HL-60/S4 treated with retinoic acid at 250 ng/mL for 4 days and 3 days (cell line): ENCODE data around the gene SCN8A.

Source experiments
- in situ Hi-C: fragments of 300-500 bp; cut with MboI; formaldehyde crosslinking; loops from 2 replicates; pipeline ENCODE4 v1.7.0; 2022; ENCODE audit warnings: low sequenced_read_pairs

Gene SCN8A

DNA sequence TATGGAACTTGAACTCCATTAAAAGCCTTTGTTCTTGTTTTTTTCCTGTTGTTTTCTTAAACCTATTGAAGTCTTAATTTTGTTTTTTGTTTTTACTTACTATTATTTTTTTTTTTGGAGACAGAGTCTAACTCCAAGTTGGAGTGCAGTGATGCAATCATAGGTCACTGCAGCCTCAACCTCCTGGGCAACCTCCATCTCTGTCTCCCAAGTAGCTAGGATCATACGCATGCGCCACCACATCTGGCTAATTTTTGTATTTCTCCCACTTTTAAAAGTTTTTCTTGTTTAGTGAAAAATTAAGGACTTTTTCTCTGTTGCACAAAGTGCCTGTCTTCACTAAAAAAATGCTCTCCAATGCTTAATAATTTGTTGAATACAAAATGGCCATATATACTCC lies 76.2 kb downstream of the SCN8A start:
- in situ Hi-C loops: no loop called here

DNA sequence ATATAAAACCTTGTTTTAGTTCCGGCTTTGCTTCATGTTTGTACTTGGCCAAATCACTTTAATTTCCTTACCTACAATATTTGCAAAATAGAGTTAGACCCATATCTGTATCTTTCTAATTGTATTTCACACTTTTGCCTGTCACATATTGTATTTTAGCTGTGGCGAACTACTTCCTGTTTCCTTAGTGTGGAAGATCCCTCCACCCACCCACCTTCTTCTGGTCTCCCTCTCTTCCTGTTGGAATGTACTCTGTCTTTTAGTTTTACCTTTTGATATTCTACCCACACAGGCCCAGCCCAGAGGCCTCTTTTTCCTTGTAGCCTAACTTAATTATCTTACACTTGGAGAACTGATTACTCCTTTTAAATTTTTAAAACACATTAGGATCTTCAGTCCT lies 78.2 kb downstream of the SCN8A start:
- in situ Hi-C loops: no loop called here

DNA sequence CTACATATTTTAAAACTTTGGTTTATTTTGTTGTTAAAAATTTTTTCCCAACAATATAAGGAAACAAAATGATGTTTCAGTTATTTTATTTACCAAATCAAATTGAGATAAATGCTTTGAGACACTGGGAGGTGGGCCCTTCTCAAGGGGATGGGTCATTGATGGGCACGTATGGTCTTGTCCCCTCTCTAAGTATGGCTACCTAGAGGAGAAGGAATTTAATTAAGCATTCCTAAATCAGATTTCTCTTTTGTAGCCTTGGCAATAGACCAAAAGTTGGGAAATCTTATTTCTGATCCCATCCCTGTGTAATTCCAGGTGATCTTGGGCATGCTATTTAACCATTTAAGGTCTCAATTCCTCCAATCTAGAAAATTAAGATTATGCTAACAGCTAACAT lies 79.0 kb downstream of the SCN8A start:
- in situ Hi-C loops: no loop called here

GRCh38 chr12:51672334-51672733 lies 81.3 kb downstream of the SCN8A start:
- in situ Hi-C loops: no loop called here

DNA sequence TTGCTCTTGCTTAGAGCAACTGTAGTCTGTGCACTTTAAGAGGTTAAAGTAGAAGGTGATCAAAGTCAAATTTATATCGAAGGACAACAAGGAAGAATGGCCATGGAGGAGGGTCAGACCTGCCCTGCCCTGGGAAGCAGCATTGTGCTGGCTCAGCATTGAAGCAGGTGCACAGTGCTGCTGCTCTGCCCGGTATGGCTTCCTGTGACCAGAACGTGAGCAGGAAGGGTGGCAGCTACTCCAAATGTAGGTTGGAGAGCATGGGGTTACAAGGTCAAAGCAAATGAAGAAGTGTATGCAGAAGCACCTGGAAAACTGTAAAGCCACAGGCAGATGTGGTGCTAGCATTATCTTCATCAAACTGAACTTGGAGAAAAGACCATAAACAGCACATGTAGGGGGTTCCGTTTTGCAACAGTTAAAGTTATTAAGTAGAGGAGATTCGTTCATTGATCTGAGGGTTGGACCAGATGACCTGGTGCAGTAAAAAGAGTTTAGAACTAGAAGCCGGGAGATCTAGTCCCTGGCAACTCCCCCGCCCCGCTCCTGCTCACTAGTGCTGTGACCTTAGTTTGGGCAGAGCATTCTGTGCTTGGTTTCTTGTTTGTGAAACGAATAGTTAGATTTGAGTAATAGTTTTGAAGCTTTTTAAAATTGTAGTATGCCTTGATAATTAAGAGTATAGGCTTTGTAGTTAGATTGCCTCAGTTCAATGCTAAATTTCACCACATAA lies 84.2 kb downstream of the SCN8A start:
- in situ Hi-C loops: no loop called here

GRCh38 chr12:51676875-51677274 lies 85.8 kb downstream of the SCN8A start:
- in situ Hi-C loops: no loop called here

- in situ Hi-C loops: no loop called here
Measured at GRCh38 chr12:51677284-51677968, 86.4 kb downstream of the SCN8A start.

DNA sequence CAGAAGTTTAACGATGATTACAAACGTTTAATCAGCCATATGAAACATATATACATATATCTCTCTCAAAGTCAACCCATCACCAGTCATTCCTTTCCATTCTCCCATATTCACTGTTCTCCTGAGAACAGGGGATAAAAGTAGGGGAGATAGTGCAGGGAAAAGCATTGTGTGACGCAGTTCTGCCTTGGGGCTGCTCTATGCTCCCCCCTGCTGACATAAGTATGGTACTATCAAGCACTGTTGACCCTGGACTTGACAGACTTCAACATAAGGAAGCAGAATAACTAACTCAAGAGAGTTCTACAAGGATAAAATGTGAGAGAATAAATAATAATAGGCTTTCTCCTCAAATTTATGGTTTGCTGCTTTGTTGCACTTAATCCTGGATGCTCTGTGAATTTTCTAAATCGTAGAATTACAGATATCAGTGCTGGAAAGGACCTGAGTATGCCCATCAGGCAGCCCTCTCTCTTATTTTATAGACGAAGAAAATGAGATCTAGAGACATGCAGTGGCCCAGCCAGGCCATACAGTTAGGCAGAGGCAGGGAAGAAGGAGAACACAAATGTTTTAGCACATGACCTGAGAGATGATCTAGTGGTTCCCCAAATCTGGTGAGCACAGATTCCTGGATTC lies 87.2 kb downstream of the SCN8A start:
- in situ Hi-C loops: no loop called here

GRCh38 chr12:51682981-51683380 lies 91.9 kb downstream of the SCN8A start:
- in situ Hi-C loops: no loop called here

- in situ Hi-C loops: no loop called here
Measured at GRCh38 chr12:51683763-51684357, 92.8 kb downstream of the SCN8A start.

GRCh38 chr12:51686727-51687126 lies 95.7 kb downstream of the SCN8A start:
- in situ Hi-C loops: no loop called here

GRCh38 chr12:51687177-51687576 lies 96.1 kb downstream of the SCN8A start:
- in situ Hi-C loops: no loop called here

- in situ Hi-C loops: no loop called here
Measured at GRCh38 chr12:51687614-51688013, 96.6 kb downstream of the SCN8A start.

GRCh38 chr12:51689983-51690382 lies 99.0 kb downstream of the SCN8A start:
- in situ Hi-C loops: no loop called here

- in situ Hi-C loops: no loop called here
Measured at GRCh38 chr12:51692016-51692415, 101.0 kb downstream of the SCN8A start.

GRCh38 chr12:51693569-51693968 lies 102.5 kb downstream of the SCN8A start:
- in situ Hi-C loops: no loop called here

GRCh38 chr12:51694146-51694545 lies 103.1 kb downstream of the SCN8A start:
- in situ Hi-C loops: no loop called here

DNA sequence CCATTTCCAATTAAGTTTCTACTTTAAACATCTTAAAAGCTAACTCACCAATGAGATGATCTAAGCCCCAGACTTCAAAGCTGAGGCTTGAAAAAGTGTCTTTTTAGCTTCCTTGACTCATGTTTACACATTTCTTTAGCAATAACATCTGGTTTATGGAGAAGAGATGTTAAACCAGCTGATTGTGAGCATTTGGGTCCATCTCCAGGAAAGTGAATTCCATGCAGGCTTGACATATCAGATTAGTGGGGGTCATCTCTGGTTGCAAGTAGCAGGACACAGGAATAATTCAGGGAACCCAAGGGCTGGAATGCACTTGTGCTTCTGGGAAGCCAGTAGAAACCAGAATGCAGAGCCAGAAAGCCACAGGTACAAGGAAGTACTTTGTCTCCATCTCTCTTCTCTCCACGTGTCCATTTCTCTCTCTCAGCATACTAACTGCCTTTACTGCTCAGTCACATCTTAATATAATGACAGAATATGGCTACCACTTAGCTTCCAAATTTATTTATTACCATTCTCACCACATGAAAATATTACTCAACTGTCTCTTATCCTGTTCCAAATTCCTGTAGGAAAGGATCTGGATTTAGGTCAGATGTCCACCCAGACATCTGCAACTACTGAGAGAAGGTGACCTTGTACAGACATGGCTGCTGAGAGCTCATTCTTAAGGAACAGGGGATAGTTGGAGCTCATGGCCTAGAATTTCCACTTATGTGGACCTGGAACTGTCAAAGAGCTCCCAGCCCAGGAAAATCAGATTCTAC lies 104.4 kb downstream of the SCN8A start:
- in situ Hi-C loops: no loop called here

DNA sequence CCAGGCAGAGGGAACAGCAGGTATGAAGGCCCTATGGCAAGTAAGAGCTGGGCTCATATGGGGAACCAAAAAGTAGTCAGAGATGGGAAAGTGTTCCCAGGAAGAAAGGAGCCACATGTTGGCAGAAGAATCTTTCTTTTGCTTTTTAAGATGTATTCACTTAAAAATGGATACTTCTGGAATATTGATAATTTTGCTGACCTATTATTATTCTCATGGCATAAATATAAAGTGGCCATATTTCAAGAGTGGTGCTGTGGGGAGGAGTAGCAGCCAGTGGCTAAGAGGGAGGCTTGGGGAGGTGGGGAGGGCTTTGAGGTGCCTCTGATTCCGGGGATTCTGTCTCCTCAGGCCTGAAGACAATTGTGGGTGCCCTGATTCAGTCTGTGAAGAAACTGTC lies 108.2 kb downstream of the SCN8A start:
- in situ Hi-C loops: no loop called here

DNA sequence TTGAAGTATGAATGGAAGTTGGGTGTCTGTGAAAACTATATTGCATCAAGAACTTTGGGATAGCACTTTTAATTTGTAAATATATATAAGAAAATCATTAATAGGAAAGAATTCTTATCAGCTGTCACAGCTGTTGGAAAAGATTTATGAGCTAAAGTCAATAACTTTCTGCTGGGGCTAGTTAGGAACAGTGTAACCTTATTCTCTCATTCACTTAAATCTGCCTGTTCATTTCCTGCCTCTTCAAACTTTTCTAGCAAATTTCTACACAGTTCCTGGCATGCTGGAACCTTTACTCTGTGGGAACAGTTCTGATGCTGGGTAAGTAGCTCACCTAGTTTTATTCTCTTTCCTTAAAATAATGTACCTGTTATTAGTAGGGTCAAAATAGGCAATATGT lies 109.9 kb downstream of the SCN8A start:
- in situ Hi-C loops: no loop called here

DNA sequence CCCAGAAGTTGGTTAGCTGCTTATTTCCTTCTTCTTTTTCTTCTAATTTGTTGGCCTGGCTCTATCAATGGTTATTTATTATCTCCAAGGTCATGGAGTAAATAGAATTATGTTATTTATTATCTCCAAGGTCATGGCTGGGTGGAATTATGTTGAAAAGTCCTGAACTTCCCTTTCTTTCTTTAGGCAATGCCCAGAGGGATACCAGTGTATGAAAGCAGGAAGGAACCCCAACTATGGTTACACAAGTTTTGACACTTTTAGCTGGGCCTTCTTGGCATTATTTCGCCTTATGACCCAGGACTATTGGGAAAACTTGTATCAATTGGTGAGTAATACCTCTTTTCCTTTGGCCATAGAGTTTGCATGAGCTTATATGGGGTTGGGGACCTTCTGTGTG lies 111.6 kb downstream of the SCN8A start:
- in situ Hi-C loops: no loop called here
